Body of pancreas (tissue), 4 donors: ENCODE measurements around the gene AGBL4.

Experiments used
- POLR2A ChIP-seq, 3 donors: fragments of 450-650 bp; IDR thresholded peaks; one replicate each; pipeline ENCODE4 v1.6.1; 2016; ENCODE audit warnings: antibody characterized with exemption in 3 of 3, mild to moderate bottlenecking in 2 of 3
- TF ChIP-seq, protein P1 (sequence below), 7 experiments: fragments of 450-650 bp in 4 of 7; fragments of 200-600 bp in 3 of 7; sonication (generic) in 3 of 7; IDR thresholded peaks; one replicate each; pipeline ENCODE4 v1.5.1; 2016 to 2019; ENCODE audit warnings: antibody characterized with exemption in 7 of 7

DNA sequence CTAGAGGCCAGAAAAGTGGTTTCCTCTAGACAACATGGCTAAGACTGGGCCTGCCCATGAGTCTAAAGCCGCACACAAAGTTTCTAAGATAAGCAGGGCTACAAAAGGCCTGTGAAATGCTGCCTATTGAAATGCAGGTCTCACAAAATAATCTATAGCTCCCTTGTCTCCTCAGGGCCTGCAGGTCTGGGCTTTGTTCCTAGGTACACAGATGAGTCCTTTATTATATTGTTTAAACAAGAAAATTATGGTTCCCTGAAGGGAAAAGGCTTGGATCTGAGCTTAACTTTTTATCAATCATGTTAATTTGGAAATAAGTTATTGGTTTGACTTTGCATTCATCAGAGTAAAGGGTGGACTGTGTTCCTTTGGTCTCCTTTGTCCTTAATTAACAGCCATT is 833.6 kb downstream of the AGBL4 start:
- TF ChIP-seq, protein P1, sequence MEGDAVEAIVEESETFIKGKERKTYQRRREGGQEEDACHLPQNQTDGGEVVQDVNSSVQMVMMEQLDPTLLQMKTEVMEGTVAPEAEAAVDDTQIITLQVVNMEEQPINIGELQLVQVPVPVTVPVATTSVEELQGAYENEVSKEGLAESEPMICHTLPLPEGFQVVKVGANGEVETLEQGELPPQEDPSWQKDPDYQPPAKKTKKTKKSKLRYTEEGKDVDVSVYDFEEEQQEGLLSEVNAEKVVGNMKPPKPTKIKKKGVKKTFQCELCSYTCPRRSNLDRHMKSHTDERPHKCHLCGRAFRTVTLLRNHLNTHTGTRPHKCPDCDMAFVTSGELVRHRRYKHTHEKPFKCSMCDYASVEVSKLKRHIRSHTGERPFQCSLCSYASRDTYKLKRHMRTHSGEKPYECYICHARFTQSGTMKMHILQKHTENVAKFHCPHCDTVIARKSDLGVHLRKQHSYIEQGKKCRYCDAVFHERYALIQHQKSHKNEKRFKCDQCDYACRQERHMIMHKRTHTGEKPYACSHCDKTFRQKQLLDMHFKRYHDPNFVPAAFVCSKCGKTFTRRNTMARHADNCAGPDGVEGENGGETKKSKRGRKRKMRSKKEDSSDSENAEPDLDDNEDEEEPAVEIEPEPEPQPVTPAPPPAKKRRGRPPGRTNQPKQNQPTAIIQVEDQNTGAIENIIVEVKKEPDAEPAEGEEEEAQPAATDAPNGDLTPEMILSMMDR (IDR thresholded peaks at IDR 0.05): no peak
- no peak for TF ChIP-seq POLR2A (IDR thresholded peaks at IDR 0.05)
